Mammary epithelial cell (primary cell): ENCODE results near the gene ZNF8.

Experiments
- CTCF ChIP-seq, 2 donors: IDR thresholded peaks in 1 of 2; conservative IDR thresholded peaks in 1 of 2; 2 replicates each; pipeline ENCODE4 v1.5.1; 2011 to 2012; ENCODE audit warnings: inconsistent platforms in 2 of 2, low read length in 2 of 2, mild to moderate bottlenecking in 2 of 2, control low read depth in 1 of 2, low read depth in 1 of 2; ENCODE audit not compliant: insufficient read depth in 1 of 2; ENCODE audit errors: extremely low read depth in 1 of 2
- EZH2 ChIP-seq: IDR thresholded peaks from 2 replicates; pipeline ENCODE4 v1.6.1; 2012; ENCODE audit warnings: low read length, inconsistent platforms, borderline replicate concordance

GRCh38 chr19:58311345-58311865 lies 32.6 kb downstream of the ZNF8 start:
- TF ChIP-seq CTCF (conservative IDR thresholded peaks at IDR 0.05 in 1 of 2, IDR thresholded peaks at IDR 0.05 in 1 of 2; ENCODE audit: extremely low read depth in 1 of 2, insufficient read depth in 1 of 2, low read depth in 1 of 2, low read length in 2 of 2) (no peak), EZH2 (no peak)
